ENCODE measurements around the gene TWSG1.

Gene TWSG1

GRCh38 chr18:9340472-9340871 is 5.9 kb downstream of the TWSG1 start:
- peaks cover 4% of the 10 kb centered on the region; the same call in 1 of the 2 replicates for H3K36me3 ChIP-seq (ENCODE audit: insufficient read depth, low read length)
- no peaks in the 10 kb centered on the region for H3K9me2 ChIP-seq (replicated peaks; ENCODE audit: low read depth, low read length)
- no peaks in the 10 kb centered on the region for H3K27me3 ChIP-seq (ENCODE audit: insufficient read depth, low read length, poor library complexity, severe bottlenecking)
- no peak overlapping the region for H3K9ac ChIP-seq (ENCODE audit: low read depth, low read length, poor library complexity, severe bottlenecking)
- TF ChIP-seq, protein P1, sequence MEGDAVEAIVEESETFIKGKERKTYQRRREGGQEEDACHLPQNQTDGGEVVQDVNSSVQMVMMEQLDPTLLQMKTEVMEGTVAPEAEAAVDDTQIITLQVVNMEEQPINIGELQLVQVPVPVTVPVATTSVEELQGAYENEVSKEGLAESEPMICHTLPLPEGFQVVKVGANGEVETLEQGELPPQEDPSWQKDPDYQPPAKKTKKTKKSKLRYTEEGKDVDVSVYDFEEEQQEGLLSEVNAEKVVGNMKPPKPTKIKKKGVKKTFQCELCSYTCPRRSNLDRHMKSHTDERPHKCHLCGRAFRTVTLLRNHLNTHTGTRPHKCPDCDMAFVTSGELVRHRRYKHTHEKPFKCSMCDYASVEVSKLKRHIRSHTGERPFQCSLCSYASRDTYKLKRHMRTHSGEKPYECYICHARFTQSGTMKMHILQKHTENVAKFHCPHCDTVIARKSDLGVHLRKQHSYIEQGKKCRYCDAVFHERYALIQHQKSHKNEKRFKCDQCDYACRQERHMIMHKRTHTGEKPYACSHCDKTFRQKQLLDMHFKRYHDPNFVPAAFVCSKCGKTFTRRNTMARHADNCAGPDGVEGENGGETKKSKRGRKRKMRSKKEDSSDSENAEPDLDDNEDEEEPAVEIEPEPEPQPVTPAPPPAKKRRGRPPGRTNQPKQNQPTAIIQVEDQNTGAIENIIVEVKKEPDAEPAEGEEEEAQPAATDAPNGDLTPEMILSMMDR (conservative IDR thresholded peaks at IDR 0.05; ENCODE audit: low read length), result no peak
- no peak for TF ChIP-seq EZH2phosphoT487 (IDR thresholded peaks at IDR 0.05; ENCODE audit: borderline replicate concordance)
- H3K9me3 ChIP-seq (ENCODE audit: insufficient read depth, low read depth, low read length), result peaks cover 6% of the 10 kb centered on the region; the same call in 1 of the 2 replicates
- no peaks in the 10 kb centered on the region for H3F3A ChIP-seq (ENCODE audit: low read depth)
- no peak overlapping the region for H3K4me3 ChIP-seq (ENCODE audit: low read length, poor library complexity, severe bottlenecking)
- H3K4me1 ChIP-seq (ENCODE audit: insufficient read depth, low read length, poor library complexity, severe bottlenecking), result peaks cover 26% of the 10 kb centered on the region
- peaks cover 8% of the 10 kb centered on the region for H4K20me1 ChIP-seq (ENCODE audit: insufficient read depth, low read length, poor library complexity, severe bottlenecking)
- no peak overlapping the region for H2AFZ ChIP-seq (ENCODE audit: low read length)
- H3K4me2 ChIP-seq (ENCODE audit: low read depth, low read length, poor library complexity, severe bottlenecking), result no peak overlapping the region
- peaks cover 14% of the 10 kb centered on the region for H3K79me2 ChIP-seq (ENCODE audit: insufficient read depth, low read length)

GRCh38 chr18:9343577-9343976 is 9.0 kb downstream of the TWSG1 start:
- Histone ChIP-seq H3K4me2 (ENCODE audit: low read depth, low read length, poor library complexity, severe bottlenecking) (no peak overlapping the region), H3K9me2 (replicated peaks; ENCODE audit: low read depth, low read length) (no peaks in the 10 kb centered on the region), H2AFZ (ENCODE audit: low read length) (no peak overlapping the region), H3K4me3 (ENCODE audit: low read length, poor library complexity, severe bottlenecking) (no peak overlapping the region), H3K36me3 (ENCODE audit: insufficient read depth, low read length) (peaks cover 4% of the 10 kb centered on the region; the same call in 1 of the 2 replicates), H3F3A (ENCODE audit: low read depth) (no peaks in the 10 kb centered on the region), H4K20me1 (ENCODE audit: insufficient read depth, low read length, poor library complexity, severe bottlenecking) (peaks cover 4% of the 10 kb centered on the region), H3K79me2 (ENCODE audit: insufficient read depth, low read length) (peaks cover 4% of the 10 kb centered on the region; the same call in 1 of the 2 replicates), H3K4me1 (ENCODE audit: insufficient read depth, low read length, poor library complexity, severe bottlenecking) (peaks cover 7% of the 10 kb centered on the region), H3K9ac (ENCODE audit: low read depth, low read length, poor library complexity, severe bottlenecking) (no peak overlapping the region), H3K27me3 (ENCODE audit: insufficient read depth, low read length, poor library complexity, severe bottlenecking) (no peaks in the 10 kb centered on the region), H3K9me3 (ENCODE audit: insufficient read depth, low read depth, low read length) (peaks cover 6% of the 10 kb centered on the region; the same call in 1 of the 2 replicates)
- no peak for TF ChIP-seq EZH2phosphoT487 (IDR thresholded peaks at IDR 0.05; ENCODE audit: borderline replicate concordance)

DNA sequence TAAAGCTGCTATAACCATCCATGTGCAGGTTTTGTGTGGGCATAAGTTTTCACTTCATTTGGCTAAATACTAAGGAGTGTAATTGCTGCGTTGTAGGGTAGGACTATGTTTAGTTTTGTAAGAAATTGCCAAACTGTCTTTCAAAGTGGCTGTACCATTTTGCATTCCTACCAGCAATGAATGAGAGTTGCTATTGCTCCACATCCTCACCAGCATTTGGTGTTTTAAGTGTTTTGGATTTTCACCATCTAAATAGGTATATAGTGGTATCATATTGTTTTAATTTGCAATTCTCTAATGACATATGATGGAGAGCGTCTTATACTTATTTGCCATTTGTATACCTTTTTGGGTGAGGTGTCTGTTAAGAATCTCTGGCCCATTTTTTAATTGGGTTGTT is 12.2 kb downstream of the TWSG1 start:
- Histone ChIP-seq H3K4me1 (ENCODE audit: insufficient read depth, low read length, poor library complexity, severe bottlenecking) (peaks cover 12% of the 10 kb centered on the region), H3K9ac (ENCODE audit: low read depth, low read length, poor library complexity, severe bottlenecking) (no peak overlapping the region), H3K79me2 (ENCODE audit: insufficient read depth, low read length) (no peaks in the 10 kb centered on the region), H4K20me1 (ENCODE audit: insufficient read depth, low read length, poor library complexity, severe bottlenecking) (peaks cover 4% of the 10 kb centered on the region), H3K9me3 (ENCODE audit: insufficient read depth, low read depth, low read length) (peaks cover 6% of the 10 kb centered on the region; the same call in 1 of the 2 replicates), H3K27me3 (ENCODE audit: insufficient read depth, low read length, poor library complexity, severe bottlenecking) (no peaks in the 10 kb centered on the region), H3K4me3 (ENCODE audit: low read length, poor library complexity, severe bottlenecking) (no peak overlapping the region), H3F3A (ENCODE audit: low read depth) (no peaks in the 10 kb centered on the region), H3K9me2 (replicated peaks; ENCODE audit: low read depth, low read length) (no peaks in the 10 kb centered on the region), H3K4me2 (ENCODE audit: low read depth, low read length, poor library complexity, severe bottlenecking) (no peak overlapping the region), H2AFZ (ENCODE audit: low read length) (no peak overlapping the region), H3K36me3 (ENCODE audit: insufficient read depth, low read length) (peaks cover 4% of the 10 kb centered on the region; the same call in 1 of the 2 replicates)
- no peak for TF ChIP-seq EZH2phosphoT487 (IDR thresholded peaks at IDR 0.05; ENCODE audit: borderline replicate concordance)
- TF ChIP-seq, protein P1 (conservative IDR thresholded peaks at IDR 0.05; ENCODE audit: low read length), result no peak

- peak overlapping the region; percentile 18 for H3K4me2 ChIP-seq (ENCODE audit: low read depth, low read length, poor library complexity, severe bottlenecking)
- no peaks in the 10 kb centered on the region for H3K79me2 ChIP-seq (ENCODE audit: insufficient read depth, low read length)
- H3K4me3 ChIP-seq (ENCODE audit: low read length, poor library complexity, severe bottlenecking), result no peak overlapping the region
- H3K27me3 ChIP-seq (ENCODE audit: insufficient read depth, low read length, poor library complexity, severe bottlenecking), result no peaks in the 10 kb centered on the region
- peaks cover 6% of the 10 kb centered on the region; the same call in 1 of the 2 replicates for H3K9me3 ChIP-seq (ENCODE audit: insufficient read depth, low read depth, low read length)
- H3F3A ChIP-seq (ENCODE audit: low read depth), result no peaks in the 10 kb centered on the region
- H3K36me3 ChIP-seq (ENCODE audit: insufficient read depth, low read length), result peaks cover 4% of the 10 kb centered on the region; the same call in 1 of the 2 replicates
- peaks cover 4% of the 10 kb centered on the region for H4K20me1 ChIP-seq (ENCODE audit: insufficient read depth, low read length, poor library complexity, severe bottlenecking)
- H2AFZ ChIP-seq (ENCODE audit: low read length), result no peak overlapping the region
- H3K9ac ChIP-seq (ENCODE audit: low read depth, low read length, poor library complexity, severe bottlenecking), result no peak overlapping the region
- peaks cover 12% of the 10 kb centered on the region for H3K4me1 ChIP-seq (ENCODE audit: insufficient read depth, low read length, poor library complexity, severe bottlenecking)
- H3K9me2 ChIP-seq (replicated peaks; ENCODE audit: low read depth, low read length), result no peaks in the 10 kb centered on the region
- no peak for TF ChIP-seq EZH2phosphoT487 (IDR thresholded peaks at IDR 0.05; ENCODE audit: borderline replicate concordance)
- TF ChIP-seq, protein P1 (conservative IDR thresholded peaks at IDR 0.05; ENCODE audit: low read length), result no peak
Measured at GRCh38 chr18:9348079-9348671, 13.6 kb downstream of the TWSG1 start.
